ELR (cell line): ENCODE data around the gene NEU3.
"Not testable (repeated sequence)": the region's sequence is repeated elsewhere in the genome, so short reads cannot be mapped to it uniquely, and the experiment has no call there.

Source experiments
- DNase-seq: peaks from one replicate; pipeline ENCODE4 v3.0.0-alpha.2; 2015; ENCODE audit warnings: low read depth

NEU3 gene

DNA sequence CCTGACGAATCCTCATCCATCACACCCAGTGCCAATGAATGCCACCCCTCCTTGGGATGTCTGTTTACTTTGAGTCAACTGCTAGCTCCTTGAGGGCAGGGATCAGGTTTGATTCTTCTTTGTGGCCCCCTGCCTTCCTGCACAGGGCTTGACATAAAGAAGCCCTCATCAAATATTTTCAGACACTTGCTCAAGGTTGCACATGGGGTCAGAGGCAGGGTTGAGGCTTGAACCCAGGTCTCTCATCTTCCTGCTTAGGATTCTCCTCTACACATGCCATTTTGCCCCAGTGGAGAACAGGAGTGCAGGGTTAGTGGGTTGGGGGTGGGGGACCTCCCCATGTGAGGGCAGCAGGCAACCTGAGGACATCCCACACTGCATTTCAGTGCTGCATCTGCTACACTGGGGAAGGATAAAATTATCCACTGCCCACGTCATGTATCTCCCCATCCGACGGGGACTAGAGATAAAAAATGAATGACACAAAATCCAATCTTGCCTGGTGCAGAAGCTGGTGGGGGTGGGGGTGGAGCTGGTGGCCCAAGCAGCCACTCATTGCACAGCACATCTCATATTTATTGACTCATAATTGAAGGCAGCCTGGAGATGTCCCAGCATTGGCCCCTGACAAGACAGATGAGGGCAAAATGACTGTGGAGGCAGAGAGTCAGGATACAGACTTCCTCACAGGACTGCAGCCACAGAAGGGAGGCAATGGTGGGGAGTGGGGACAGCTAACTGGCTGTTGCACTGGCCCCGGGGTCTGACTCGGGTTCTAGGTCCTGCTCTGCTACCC lies 41.3 kb downstream of the NEU3 start:
- peak; percentile 31 for DNase-seq

DNA sequence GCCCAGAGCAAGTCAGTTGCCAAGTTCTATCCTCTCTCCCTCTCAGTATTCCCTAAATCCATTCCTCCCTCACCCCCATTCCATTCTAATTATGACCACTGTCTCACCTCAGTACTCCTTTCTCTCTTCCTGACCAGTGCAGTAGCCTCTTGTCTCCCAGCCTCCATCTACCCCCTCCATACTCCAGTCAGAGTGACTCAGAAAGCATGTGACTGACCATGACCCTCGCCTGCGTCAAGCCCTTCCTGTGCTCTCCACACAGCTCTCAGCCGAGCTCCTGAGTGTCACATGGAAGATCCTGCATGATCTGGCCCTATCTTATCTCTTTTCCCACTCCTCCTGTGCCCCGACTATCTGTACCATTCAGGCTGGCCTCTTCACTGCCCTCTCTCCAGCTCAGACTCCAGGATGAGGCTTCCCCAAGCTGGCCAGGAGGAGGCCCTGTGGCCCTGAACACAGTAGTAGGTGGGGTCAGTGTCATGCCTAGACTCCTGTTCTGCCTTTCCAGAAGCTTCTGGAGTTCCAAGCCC lies 42.6 kb downstream of the NEU3 start:
- peak; percentile 96 for DNase-seq

DNA sequence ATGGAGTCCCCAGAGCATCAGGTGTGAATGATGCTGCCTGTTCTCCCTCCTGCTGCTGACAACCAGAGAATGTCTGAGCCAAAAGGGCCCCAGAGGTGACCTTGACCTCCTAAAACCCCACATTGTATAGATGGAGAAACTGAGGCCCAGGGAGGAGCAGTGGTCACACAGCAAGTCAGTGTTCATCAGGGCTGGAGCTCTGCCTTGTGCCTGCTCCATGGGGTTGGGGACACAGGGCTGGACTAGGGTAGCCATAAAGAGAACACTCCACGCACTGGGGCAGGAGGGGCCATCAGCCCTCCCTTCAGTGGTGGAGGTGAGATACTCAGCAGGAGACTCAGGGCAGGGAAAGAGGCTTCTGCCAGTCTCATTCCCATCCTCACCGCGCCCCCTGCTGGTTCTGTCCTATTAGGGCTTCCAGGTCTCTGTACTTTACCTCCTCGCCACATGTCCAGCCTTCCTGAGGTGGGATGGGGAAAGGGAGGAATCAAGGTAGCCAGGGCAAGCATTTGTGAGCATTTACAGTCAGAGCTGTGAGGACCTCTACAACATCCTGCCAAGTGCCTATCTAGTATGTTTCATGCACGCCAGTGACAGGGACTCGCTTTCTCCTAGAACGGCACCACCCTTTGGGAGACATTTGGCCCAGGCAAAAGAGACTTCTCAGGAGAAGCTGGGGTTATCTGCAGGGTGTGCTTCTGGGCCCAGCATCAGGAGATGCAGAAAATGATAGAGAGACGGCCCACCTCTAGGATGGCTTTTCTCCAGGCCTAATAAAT lies 43.2 kb downstream of the NEU3 start:
- DNase-seq = peak; percentile 86

DNA sequence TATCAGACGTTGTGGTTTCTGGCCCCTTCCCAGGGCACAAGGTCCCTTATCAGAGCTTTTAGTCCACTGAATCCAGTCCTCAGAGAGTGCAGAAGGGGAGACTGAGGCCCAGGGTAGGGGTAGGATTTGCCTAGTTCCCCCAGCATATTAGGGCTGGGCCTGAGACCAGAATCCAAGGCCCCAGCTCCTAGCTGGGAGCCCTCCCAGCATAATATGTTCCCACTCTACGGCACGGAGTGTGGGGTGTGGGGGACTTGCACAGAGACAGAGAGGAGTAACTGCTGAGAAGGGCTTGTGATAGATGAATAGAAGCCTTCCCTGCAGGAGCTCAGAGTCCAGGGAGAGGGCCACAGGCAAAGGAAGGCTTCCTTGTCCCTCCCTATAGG lies 43.8 kb downstream of the NEU3 start:
- DNase-seq = no peak

GRCh38 chr11:75033916-75034315 lies 45.2 kb downstream of the NEU3 start:
- no peak for DNase-seq

DNA sequence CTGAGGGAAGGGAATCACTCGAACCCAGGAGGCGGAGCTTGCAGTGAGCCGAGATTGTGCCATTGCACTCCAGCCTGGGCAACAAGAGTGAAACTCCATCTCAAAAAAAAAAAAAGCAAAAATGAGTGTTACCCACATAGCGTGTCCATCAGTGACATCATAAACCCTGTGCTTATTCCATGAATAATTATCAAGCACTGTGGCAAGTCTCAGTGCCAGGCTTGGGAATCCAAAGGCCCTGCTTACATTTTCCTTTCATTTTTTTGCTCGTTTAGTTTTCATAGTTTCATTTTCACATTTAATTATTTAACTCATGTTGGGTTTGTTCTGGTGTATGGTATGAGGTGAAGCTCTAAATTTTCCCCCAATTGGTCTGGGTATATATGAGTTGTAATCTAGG lies 46.5 kb downstream of the NEU3 start:
- DNase-seq = no peak

DNA sequence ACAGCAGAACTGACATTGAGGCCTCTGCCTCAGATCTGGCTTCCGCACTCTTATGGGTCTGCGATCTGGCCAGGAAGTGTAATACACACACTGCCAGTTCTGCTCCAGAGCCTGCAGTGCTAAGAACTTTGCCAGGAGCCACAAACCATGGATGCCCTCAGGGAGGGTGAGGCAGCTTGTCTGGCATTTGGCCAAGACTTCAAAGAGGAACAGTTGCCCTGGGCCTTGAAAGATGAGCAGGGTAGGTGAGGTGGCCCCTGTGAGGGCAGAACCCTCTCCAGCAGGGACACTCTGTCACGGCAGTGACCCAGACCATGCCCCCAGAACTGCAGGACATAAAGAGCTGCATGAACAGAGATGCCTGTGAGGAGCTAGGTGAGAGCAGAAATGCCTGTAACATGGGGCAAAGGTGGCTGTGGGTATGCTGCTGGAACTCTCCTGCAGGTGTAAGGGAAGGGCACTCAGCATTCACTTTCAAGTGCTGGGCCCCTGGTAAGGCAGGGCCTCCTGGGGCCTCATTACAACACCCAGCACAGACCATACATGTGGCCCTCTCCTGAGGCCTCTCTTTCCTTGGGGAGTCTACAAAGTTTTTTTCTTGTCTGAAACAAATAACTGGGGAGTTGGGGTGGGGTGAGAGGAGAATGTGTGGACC lies 47.3 kb downstream of the NEU3 start:
- DNase-seq = peak; percentile 68

GRCh38 chr11:75040167-75040770 lies 51.5 kb downstream of the NEU3 start:
- DNase-seq = no peak

- DNase-seq = no peak
Observed at GRCh38 chr11:75041263-75041662, 52.5 kb downstream of the NEU3 start.

GRCh38 chr11:75041821-75042220 lies 53.1 kb downstream of the NEU3 start:
- not testable (repeated sequence) for DNase-seq

DNA sequence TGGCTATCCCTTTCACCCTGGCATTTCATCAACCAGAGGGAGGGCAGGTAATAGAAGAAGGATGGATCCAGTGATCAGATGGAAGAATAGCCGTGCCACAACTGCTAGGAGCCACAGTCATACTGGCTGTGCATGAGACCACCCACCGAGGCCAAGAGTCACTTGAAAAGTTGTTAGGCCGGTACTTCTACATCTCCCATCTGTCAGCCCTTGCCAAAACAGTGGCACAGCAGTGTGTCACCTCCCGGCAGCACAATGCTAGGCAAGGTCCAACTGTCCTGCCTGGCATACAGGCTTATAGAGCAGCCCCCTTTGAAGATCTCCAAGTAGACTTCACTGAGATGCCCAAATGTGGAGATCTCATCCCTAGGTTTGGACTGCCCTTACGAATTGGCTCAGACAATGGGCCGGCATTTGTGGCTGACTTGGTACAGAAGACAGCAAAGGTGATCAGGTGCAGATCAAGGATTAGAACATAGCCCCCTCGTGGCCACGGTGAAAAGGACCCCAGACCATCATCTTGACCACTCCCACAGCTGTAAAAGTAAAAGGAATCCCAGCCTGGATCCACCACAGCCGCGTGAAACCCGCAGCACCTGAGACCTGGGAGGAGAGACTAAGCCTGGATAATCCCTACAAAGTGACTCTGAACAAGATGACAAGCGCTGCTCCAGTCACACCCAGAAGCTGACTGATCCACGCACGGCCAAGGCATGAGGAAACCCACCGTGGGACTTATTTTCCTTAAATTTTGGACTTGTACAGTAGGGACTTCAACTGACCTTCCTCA lies 55.8 kb downstream of the NEU3 start:
- not testable (repeated sequence) for DNase-seq

DNA sequence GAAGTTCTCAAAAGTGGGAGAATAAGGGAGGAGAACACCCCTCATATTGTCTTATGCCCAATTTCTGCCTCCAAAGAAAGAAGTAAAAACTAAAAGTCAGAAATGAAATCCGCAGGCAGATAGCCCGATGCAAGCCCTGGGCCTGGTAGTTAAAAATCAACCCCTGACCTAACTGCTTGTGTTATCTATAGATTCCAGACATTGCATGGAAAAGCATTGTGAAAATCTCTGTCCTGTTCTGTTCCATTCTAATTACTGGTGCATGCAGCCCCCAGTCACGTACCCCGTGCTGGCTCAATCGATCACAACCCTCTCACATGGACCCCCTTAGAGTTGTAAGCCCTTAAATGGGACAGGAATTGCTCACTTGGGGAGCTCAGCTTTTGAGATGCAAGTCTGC lies 57.9 kb downstream of the NEU3 start:
- DNase-seq = not testable (repeated sequence)

DNA sequence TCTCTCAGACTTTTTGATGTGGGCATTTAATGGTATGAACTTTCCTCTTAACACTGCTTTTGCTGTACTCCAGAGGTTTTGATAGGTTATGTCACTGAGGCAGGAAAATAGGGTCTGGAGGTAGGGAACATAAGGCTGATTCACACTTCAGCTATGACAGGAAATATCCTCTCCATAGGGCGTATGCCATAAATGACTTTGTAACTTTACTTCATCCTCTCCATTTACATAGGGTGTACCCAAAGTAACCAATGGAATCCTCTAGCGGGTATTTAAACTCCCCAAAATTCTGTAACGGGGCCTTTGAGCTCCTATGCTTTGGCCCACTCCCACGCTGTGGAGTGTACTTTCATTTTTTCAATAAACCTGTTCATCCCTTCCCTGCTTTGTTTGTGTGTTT lies 58.5 kb downstream of the NEU3 start:
- peak; percentile 24 for DNase-seq

GRCh38 chr11:75049501-75050266 lies 61.0 kb downstream of the NEU3 start:
- DNase-seq = not testable (repeated sequence)

- no peak for DNase-seq
Observed at GRCh38 chr11:75050516-75050915, 61.8 kb downstream of the NEU3 start.

DNA sequence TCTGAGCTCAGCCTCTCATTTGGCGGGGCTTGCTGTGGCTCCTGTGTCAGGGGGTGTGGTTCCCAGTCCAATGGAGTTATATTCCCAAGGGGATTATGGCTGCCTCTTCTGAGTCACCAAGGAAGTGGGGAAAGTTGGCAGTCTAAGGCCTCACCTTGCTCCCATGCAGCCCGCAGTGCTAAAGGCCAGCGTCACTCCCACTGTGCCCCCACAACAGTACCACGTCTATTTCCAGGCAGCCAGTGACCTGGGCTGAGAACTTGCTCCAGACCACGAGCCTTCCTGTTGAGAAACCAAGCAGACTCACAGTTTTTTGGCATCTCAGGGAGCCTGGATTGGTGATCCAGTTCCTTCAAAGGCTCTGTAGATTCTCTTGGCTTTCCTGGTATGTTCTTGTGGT lies 62.3 kb downstream of the NEU3 start:
- no peak for DNase-seq

DNA sequence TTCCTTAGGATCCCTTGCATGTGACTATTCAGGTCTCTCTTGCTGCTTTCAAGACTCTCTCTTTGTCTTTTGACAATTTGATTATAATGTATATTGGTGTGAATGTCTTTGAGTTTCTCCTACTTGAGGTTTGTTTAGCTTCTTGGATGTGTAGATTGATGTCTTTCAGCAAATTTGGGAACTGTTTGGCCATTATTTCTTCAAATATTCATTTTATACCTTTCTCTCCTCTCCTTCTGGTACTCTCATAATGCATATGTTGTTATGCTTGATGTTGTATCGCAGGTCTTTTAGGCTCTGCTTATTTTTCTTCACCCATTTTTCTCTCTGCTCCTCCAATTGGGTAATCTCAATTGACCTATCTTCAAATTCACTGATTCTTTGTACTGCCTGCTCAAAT lies 63.7 kb downstream of the NEU3 start:
- no peak for DNase-seq

- DNase-seq = peak; percentile 75
Observed at GRCh38 chr11:75055511-75055910, 66.8 kb downstream of the NEU3 start.

DNA sequence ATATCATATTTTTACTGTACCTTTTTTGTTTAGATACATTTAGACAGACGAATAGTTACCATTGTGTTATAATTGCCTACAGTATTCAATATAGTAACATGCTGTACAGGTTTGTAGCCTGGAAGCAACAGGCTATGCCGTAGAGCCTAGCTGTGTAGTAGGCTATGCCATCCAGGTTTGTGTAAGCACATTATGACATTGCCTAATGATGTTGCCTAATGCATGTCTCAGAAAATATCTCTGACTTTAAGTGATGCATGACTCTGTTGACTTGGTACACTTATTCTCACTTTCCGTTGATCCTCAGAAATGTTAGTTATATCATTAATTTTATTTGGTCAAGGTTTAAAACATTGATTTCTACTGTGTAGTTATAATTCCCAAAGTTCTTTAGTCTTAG lies 68.1 kb downstream of the NEU3 start:
- no peak for DNase-seq

- DNase-seq = no peak
Observed at GRCh38 chr11:75059299-75059698, 70.6 kb downstream of the NEU3 start.
